Suprapubic skin (tissue), 4 donors: ENCODE data around the gene SLC9A8. TPM values are rescaled to one million over a fixed set of nuclear protein-coding genes. Genes with fewer than 3 reads are reported as not detected.
"Not testable (repeated sequence)": the region's sequence is repeated elsewhere in the genome, so short reads cannot be mapped to it uniquely, and the experiment has no call there.

Source experiments
- DNase-seq, 2 donors: peaks; one replicate each; pipeline ENCODE4 v3.0.0-alpha.2; 2019; ENCODE audit warnings: low spot score in 2 of 2
- H3K27ac ChIP-seq: fragments of 200-600 bp; sonication (generic); one replicate; pipeline ENCODE4 v1.5.1; 2019
- H3K27me3 ChIP-seq: fragments of 200-600 bp; sonication (generic); one replicate; pipeline ENCODE4 v1.5.1; 2019
- H3K36me3 ChIP-seq: fragments of 200-600 bp; sonication (generic); one replicate; pipeline ENCODE4 v1.5.1; 2019
- H3K4me1 ChIP-seq: fragments of 200-600 bp; sonication (generic); one replicate; pipeline ENCODE4 v1.5.1; 2019
- H3K4me3 ChIP-seq: fragments of 200-600 bp; sonication (generic); one replicate; pipeline ENCODE4 v1.5.1; 2019; ENCODE audit warnings: mild to moderate bottlenecking
- H3K9me3 ChIP-seq: fragments of 200-600 bp; sonication (generic); one replicate; pipeline ENCODE4 v1.5.1; 2019
- EP300 ChIP-seq: sonication (generic); formaldehyde crosslinking; IDR thresholded peaks from one replicate; pipeline ENCODE4 v1.6.1; 2017; ENCODE audit warnings: antibody characterized with exemption
- POLR2A ChIP-seq, 2 donors: fragments of 450-650 bp; IDR thresholded peaks; one replicate each; pipeline ENCODE4 v1.6.1; 2017; ENCODE audit warnings: antibody characterized with exemption in 2 of 2, mild to moderate bottlenecking in 2 of 2, moderate library complexity in 2 of 2
- POLR2AphosphoS5 ChIP-seq, 3 donors: sonication (generic); formaldehyde crosslinking; IDR thresholded peaks; one replicate each; pipeline ENCODE4 v1.6.1; 2017; ENCODE audit warnings: antibody characterized with exemption in 3 of 3
- WGBS: methylation state at CpG from one replicate; pipeline ENCODE4 v1.1.5; 2018; 5-methylcytosine and 5-hydroxymethylcytosine counted together
- total RNA-seq, 4 donors: library from RNA; depleted of rRNA; stranded (reverse); fragments of >200 nt; gene quantifications; one replicate each; pipeline ENCODE4 v1.1.0, GENCODE V29; 2016
- TF ChIP-seq, protein P1 (sequence below), 2 donors: fragments of 200-600 bp in 1 of 2; fragments of 450-650 bp in 1 of 2; sonication (generic) in 1 of 2; IDR thresholded peaks; one replicate each; pipeline ENCODE4 v1.5.1; 2016 to 2019; ENCODE audit warnings: antibody characterized with exemption in 2 of 2, mild to moderate bottlenecking in 1 of 2, moderate library complexity in 1 of 2

Gene SLC9A8
- total RNA-seq, 4 donors from 2014 or later: 5.7 to 15.6 (median 9.2) TPM

DNA sequence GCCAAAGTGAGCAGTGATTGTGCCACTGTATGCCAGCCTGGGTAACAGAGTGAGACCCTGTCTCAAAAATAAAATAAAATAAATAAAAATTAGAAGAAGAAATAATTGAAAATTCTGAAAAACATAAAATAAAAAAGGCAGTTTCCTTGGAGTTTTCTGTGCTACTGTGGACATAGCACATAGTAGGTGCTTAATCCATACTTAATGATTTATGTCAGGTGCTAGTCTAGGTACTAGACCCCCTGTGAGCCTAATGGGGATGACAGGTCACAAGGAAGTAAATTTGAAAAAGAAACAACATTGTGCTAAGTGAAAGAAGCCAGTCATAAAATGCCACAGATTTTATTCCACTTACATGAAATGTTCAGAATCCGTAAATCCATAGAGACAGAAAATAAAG lies 9.2 kb upstream of the SLC9A8 start:
- no peak for TF ChIP-seq POLR2AphosphoS5 (IDR thresholded peaks at IDR 0.05)
- no peak for TF ChIP-seq POLR2A (IDR thresholded peaks at IDR 0.05)
- TF ChIP-seq, protein P1, sequence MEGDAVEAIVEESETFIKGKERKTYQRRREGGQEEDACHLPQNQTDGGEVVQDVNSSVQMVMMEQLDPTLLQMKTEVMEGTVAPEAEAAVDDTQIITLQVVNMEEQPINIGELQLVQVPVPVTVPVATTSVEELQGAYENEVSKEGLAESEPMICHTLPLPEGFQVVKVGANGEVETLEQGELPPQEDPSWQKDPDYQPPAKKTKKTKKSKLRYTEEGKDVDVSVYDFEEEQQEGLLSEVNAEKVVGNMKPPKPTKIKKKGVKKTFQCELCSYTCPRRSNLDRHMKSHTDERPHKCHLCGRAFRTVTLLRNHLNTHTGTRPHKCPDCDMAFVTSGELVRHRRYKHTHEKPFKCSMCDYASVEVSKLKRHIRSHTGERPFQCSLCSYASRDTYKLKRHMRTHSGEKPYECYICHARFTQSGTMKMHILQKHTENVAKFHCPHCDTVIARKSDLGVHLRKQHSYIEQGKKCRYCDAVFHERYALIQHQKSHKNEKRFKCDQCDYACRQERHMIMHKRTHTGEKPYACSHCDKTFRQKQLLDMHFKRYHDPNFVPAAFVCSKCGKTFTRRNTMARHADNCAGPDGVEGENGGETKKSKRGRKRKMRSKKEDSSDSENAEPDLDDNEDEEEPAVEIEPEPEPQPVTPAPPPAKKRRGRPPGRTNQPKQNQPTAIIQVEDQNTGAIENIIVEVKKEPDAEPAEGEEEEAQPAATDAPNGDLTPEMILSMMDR (IDR thresholded peaks at IDR 0.05): no peak
- no peak for TF ChIP-seq EP300
- WGBS: 76% methylated on average over 1 of the region's 1 CpG
- Histone ChIP-seq H3K27me3 (no peaks in the 10 kb centered on the region), H3K9me3 (no peaks in the 10 kb centered on the region), H3K27ac (no peak overlapping the region), H3K4me1 (no peaks in the 10 kb centered on the region), H3K36me3 (no peaks in the 10 kb centered on the region), H3K4me3 (no peak overlapping the region)
- no peak for DNase-seq

GRCh38 chr20:49804364-49804763 lies 8.3 kb upstream of the SLC9A8 start:
- 81% methylated on average over 3 of the region's 3 CpGs for WGBS
- no peaks in the 10 kb centered on the region for H3K36me3 ChIP-seq
- H3K27ac ChIP-seq: no peak overlapping the region
- TF ChIP-seq, protein P1 (IDR thresholded peaks at IDR 0.05): no peak
- TF ChIP-seq POLR2AphosphoS5 (IDR thresholded peaks at IDR 0.05) (no peak), EP300 (no peak), POLR2A (IDR thresholded peaks at IDR 0.05) (no peak)
- H3K4me1 ChIP-seq: no peaks in the 10 kb centered on the region
- DNase-seq: no peak
- no peaks in the 10 kb centered on the region for H3K27me3 ChIP-seq
- H3K4me3 ChIP-seq: no peak overlapping the region
- H3K9me3 ChIP-seq: no peaks in the 10 kb centered on the region

DNA sequence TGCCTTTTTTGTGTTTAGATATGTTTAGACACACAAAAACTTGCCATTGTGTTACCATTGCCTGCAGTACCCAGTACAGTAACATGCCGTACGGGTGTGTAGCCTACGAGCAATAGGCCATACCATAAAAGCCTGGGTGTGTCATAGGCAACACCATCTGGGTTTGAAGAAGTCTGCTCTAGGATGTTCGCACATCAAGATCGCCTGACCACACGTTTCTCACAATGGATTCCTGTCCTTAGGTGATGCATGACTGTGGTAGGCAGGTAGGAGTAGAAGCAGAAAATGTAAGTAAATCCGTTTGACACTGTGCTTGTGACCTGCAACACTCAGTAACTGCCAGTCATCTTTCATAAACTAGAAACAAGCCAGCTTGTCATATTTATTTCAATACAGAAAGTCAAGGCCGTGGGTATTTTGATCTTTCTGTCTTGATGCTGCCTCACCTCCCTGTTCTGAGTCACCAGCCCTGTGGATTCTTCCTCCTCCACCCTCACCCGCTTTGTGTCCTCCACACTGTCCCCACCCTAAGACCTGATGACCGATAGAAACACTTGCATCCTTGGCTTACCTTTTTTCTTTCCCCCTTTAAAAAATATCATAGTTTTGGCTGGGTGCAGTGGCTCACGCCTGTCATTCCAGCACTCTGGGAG lies 7.3 kb upstream of the SLC9A8 start:
- not testable (repeated sequence) for H3K27ac ChIP-seq

GRCh38 chr20:49808753-49809152 lies 3.9 kb upstream of the SLC9A8 start:
- Histone ChIP-seq H3K36me3 (no peaks in the 10 kb centered on the region), H3K4me1 (peaks cover 11% of the 10 kb centered on the region), H3K27me3 (no peaks in the 10 kb centered on the region), H3K27ac (no peak overlapping the region), H3K4me3 (no peak overlapping the region), H3K9me3 (no peaks in the 10 kb centered on the region)
- whole genome bisulfite sequencing: 91% methylated on average over 8 of the region's 8 CpGs
- no peak for DNase-seq
- TF ChIP-seq POLR2AphosphoS5 (IDR thresholded peaks at IDR 0.05): no peak
- TF ChIP-seq, protein P1 (IDR thresholded peaks at IDR 0.05): no peak
- TF ChIP-seq POLR2A (IDR thresholded peaks at IDR 0.05): no peak

More for the DNA sequence above, 7.3 kb upstream of the SLC9A8 start:
- H3K27me3 ChIP-seq, H3K4me3 ChIP-seq, H3K4me1 ChIP-seq, DNase-seq, H3K9me3 ChIP-seq, H3K36me3 ChIP-seq: not testable (repeated sequence)
- WGBS: 78% methylated on average over 10 of the region's 11 CpGs

GRCh38 chr20:49809803-49810359 lies 2.7 kb upstream of the SLC9A8 start:
- H3K27me3 ChIP-seq: no peaks in the 10 kb centered on the region
- H3K4me1 ChIP-seq: peaks cover 20% of the 10 kb centered on the region
- 94% methylated on average over 5 of the region's 5 CpGs for WGBS
- no peaks in the 10 kb centered on the region for H3K9me3 ChIP-seq
- H3K27ac ChIP-seq: no peak overlapping the region
- H3K36me3 ChIP-seq: peaks cover under 1% of the 10 kb centered on the region
- TF ChIP-seq EP300: no peak
- no peak for TF ChIP-seq POLR2AphosphoS5 (IDR thresholded peaks at IDR 0.05)
- no peak for TF ChIP-seq POLR2A (IDR thresholded peaks at IDR 0.05)
- TF ChIP-seq, protein P1 (IDR thresholded peaks at IDR 0.05): no peak
- DNase-seq: no peak
- no peak overlapping the region for H3K4me3 ChIP-seq
